ENCODE results near the gene BCL2L13.
A peak's percentile ranks its signal among the peaks of the same experiment; 100 is the strongest.

The BCL2L13 gene

GRCh38 chr22:17627961-17628405, 10.6 kb upstream of the BCL2L13 start:
- no peaks in the 10 kb centered on the region for H4K20me1 ChIP-seq (ENCODE audit: insufficient read depth, low read length)
- peaks cover 61% of the 10 kb centered on the region for H3K79me2 ChIP-seq (ENCODE audit: low read length)
- no peaks in the 10 kb centered on the region for H3K36me3 ChIP-seq (replicated peaks; ENCODE audit: insufficient read depth, low read length)
- peak overlapping the region; percentile 94 for H3K9ac ChIP-seq (ENCODE audit: low read length)
- DNase-seq: no peak
- peak overlapping the region; percentile 73 for H2AFZ ChIP-seq (ENCODE audit: low read length)
- H3K4me1 ChIP-seq (ENCODE audit: low read length): no peaks in the 10 kb centered on the region
- H3K4me2 ChIP-seq (ENCODE audit: low read depth, low read length): peak overlapping the region; percentile 38
- H3K9me2 ChIP-seq (replicated peaks; ENCODE audit: insufficient read depth, low read length): no peaks in the 10 kb centered on the region
- H3K27ac ChIP-seq (ENCODE audit: low read length): peak overlapping the region; percentile 76
- no peaks in the 10 kb centered on the region for H3K27me3 ChIP-seq (replicated peaks; ENCODE audit: insufficient read depth, low read length)
- TF ChIP-seq EZH2phosphoT487 (IDR thresholded peaks at IDR 0.05; ENCODE audit: low read length) (no peak), EZH2 (optimal IDR thresholded peaks at IDR 0.05; ENCODE audit: low read depth, low read length) (no peak)
- TF ChIP-seq, protein P1, sequence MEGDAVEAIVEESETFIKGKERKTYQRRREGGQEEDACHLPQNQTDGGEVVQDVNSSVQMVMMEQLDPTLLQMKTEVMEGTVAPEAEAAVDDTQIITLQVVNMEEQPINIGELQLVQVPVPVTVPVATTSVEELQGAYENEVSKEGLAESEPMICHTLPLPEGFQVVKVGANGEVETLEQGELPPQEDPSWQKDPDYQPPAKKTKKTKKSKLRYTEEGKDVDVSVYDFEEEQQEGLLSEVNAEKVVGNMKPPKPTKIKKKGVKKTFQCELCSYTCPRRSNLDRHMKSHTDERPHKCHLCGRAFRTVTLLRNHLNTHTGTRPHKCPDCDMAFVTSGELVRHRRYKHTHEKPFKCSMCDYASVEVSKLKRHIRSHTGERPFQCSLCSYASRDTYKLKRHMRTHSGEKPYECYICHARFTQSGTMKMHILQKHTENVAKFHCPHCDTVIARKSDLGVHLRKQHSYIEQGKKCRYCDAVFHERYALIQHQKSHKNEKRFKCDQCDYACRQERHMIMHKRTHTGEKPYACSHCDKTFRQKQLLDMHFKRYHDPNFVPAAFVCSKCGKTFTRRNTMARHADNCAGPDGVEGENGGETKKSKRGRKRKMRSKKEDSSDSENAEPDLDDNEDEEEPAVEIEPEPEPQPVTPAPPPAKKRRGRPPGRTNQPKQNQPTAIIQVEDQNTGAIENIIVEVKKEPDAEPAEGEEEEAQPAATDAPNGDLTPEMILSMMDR (IDR thresholded peaks at IDR 0.05; ENCODE audit: low read length): no peak
- no peaks in the 10 kb centered on the region for H3K9me3 ChIP-seq (replicated peaks; ENCODE audit: insufficient read depth, low read length)
- peaks cover 5% of the 10 kb centered on the region; the same call in 1 of the 2 replicates for H3F3A ChIP-seq (ENCODE audit: insufficient read depth, low read length)
- H3K4me3 ChIP-seq (ENCODE audit: low read length): peak overlapping the region; percentile 98

DNA sequence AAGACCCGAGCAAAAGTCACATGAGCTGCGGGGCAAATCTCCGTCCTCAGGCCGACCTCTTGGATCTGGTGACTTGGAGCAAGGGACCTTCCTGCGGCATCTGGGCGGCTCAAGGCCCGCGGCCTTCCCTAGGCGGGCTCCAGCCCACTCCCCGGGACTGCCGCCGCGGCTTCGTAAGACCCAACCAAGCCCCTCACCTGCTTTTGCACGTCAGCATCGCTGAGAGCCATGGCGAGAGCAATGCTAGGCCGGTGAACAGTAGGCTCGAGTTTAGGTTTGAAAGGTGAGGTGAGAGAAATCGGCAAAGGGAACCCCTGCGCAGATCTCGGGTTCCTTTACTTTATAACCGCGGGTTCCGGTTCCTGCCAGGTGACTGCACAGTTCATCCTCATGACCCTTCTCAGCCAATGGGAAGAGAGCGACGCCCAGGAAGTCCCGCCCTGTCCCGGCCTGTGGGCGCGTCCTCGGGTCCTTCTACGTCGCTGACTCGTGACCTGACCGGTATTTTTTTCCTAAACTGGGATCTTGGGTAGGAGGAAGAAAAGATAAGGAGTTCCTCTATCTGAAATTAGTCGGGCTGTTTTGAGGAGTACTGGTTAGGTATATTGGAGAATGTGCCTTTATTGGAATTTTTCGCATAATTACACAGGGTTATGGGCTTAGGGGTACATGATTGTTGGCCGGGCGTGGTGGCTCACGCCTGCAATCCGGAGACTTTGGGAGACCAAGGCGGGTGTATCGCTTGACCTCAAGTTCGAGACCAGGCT, 10.0 kb upstream of the BCL2L13 start, which contains the start of gene ATP6V1E1:
Gene ATP6V1E1 (minus strand): TSS at position 344 of the 767 bp plus-strand sequence. CDS start 114 bp downstream, at position 230.
- no peaks in the 10 kb centered on the region for H3K27me3 ChIP-seq (replicated peaks; ENCODE audit: insufficient read depth, low read length)
- peaks cover 5% of the 10 kb centered on the region; the same call in 1 of the 2 replicates for H3F3A ChIP-seq (ENCODE audit: insufficient read depth, low read length)
- no peaks in the 10 kb centered on the region for H3K4me1 ChIP-seq (ENCODE audit: low read length)
- peak within 1 kb of the TSS; percentile 98 for H3K4me3 ChIP-seq (ENCODE audit: low read length)
- peaks cover 55% of the 10 kb centered on the region for H3K79me2 ChIP-seq (ENCODE audit: low read length)
- peak within 1 kb of the TSS; percentile 76 for H3K27ac ChIP-seq (ENCODE audit: low read length)
- no peaks in the 10 kb centered on the region for H3K9me2 ChIP-seq (replicated peaks; ENCODE audit: insufficient read depth, low read length)
- H3K9me3 ChIP-seq (replicated peaks; ENCODE audit: insufficient read depth, low read length): no peaks in the 10 kb centered on the region
- H2AFZ ChIP-seq (ENCODE audit: low read length): peak within 1 kb of the TSS; percentile 73
- H4K20me1 ChIP-seq (ENCODE audit: insufficient read depth, low read length): no peaks in the 10 kb centered on the region
- peak; percentile 96 for DNase-seq
- TF ChIP-seq EZH2 (optimal IDR thresholded peaks at IDR 0.05; ENCODE audit: low read depth, low read length) (no peak), EZH2phosphoT487 (IDR thresholded peaks at IDR 0.05; ENCODE audit: low read length) (no peak)
- TF ChIP-seq, protein P1 (IDR thresholded peaks at IDR 0.05; ENCODE audit: low read length): no peak
- H3K36me3 ChIP-seq (replicated peaks; ENCODE audit: insufficient read depth, low read length): no peaks in the 10 kb centered on the region
- peak within 1 kb of the TSS; percentile 94 for H3K9ac ChIP-seq (ENCODE audit: low read length)
- H3K4me2 ChIP-seq (ENCODE audit: low read depth, low read length): peak within 1 kb of the TSS; percentile 90

- Histone ChIP-seq H3K27ac (ENCODE audit: low read length) (peak overlapping the region; percentile 76), H3F3A (ENCODE audit: insufficient read depth, low read length) (peaks cover 5% of the 10 kb centered on the region; the same call in 1 of the 2 replicates), H3K79me2 (ENCODE audit: low read length) (peaks cover 50% of the 10 kb centered on the region), H2AFZ (ENCODE audit: low read length) (peak overlapping the region; percentile 53), H3K4me1 (ENCODE audit: low read length) (no peaks in the 10 kb centered on the region), H3K36me3 (replicated peaks; ENCODE audit: insufficient read depth, low read length) (no peaks in the 10 kb centered on the region), H4K20me1 (ENCODE audit: insufficient read depth, low read length) (no peaks in the 10 kb centered on the region), H3K4me3 (ENCODE audit: low read length) (peak overlapping the region; percentile 98), H3K9me2 (replicated peaks; ENCODE audit: insufficient read depth, low read length) (no peaks in the 10 kb centered on the region), H3K4me2 (ENCODE audit: low read depth, low read length) (peak overlapping the region; percentile 90), H3K27me3 (replicated peaks; ENCODE audit: insufficient read depth, low read length) (no peaks in the 10 kb centered on the region), H3K9ac (ENCODE audit: low read length) (peak overlapping the region; percentile 94), H3K9me3 (replicated peaks; ENCODE audit: insufficient read depth, low read length) (no peaks in the 10 kb centered on the region)
- no peak for DNase-seq
- TF ChIP-seq, protein P1 (IDR thresholded peaks at IDR 0.05; ENCODE audit: low read length): no peak
- no peak for TF ChIP-seq EZH2 (optimal IDR thresholded peaks at IDR 0.05; ENCODE audit: low read depth, low read length)
- no peak for TF ChIP-seq EZH2phosphoT487 (IDR thresholded peaks at IDR 0.05; ENCODE audit: low read length)
Observed at GRCh38 chr22:17629173-17629489, 9.4 kb upstream of the BCL2L13 start.

Measured in MM.1S (cell line).